GM12892 (cell line): ENCODE results near the gene TFF2.

Experiments
- DNase-seq: peaks from one replicate; pipeline ENCODE4 v3.0.0; 2011; ENCODE audit not compliant: insufficient read length
- FAIRE-seq: peaks from 2 replicates; lab custom pipeline; 2011; peaks lifted over from hg19 to GRCh38; lab: Jason Lieb, UNC
- POLR2A ChIP-seq: IDR thresholded peaks from 2 replicates; pipeline ENCODE4 v1.6.1; 2011; ENCODE audit warnings: low read depth, low read length, control low read depth
- POLR2AphosphoS5 ChIP-seq: IDR thresholded peaks from 2 replicates; pipeline ENCODE4 v1.6.1; 2011; ENCODE audit warnings: low read depth, low read length, control low read depth
- TAF1 ChIP-seq: IDR thresholded peaks from 2 replicates; pipeline ENCODE4 v1.6.1; 2011; ENCODE audit warnings: low read depth, mild to moderate bottlenecking, control low read depth, low read length, borderline replicate concordance

Gene TFF2

DNA sequence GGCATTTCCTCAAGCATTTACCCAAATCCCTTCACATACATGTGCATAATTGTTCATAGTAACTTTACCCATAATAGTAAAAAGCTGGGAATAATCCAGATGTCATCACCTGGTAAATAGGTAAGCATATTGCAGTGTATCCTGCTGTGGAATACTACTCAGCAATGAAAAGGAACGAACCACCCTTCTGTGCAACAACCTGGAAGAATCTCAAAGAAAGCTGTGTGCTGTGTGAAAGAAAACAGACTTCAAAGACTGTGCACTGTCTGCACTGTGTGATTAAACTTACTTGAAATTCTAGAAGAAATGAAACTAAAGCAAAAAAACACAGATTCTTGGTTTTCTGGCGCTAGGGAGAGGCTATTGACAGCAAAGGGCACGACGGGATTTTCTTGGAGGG, 13.5 kb downstream of the TFF2 start:
- FAIRE-seq (no peak), DNase-seq (no peak)
- TF ChIP-seq TAF1 = no peak
- TF ChIP-seq POLR2AphosphoS5 = no peak
- TF ChIP-seq POLR2A = no peak

GRCh38 chr21:42336054-42336453, 14.7 kb downstream of the TFF2 start:
- DNase-seq (no peak), FAIRE-seq (no peak)
- TF ChIP-seq TAF1 (no peak), POLR2AphosphoS5 (no peak), POLR2A (no peak)

DNA sequence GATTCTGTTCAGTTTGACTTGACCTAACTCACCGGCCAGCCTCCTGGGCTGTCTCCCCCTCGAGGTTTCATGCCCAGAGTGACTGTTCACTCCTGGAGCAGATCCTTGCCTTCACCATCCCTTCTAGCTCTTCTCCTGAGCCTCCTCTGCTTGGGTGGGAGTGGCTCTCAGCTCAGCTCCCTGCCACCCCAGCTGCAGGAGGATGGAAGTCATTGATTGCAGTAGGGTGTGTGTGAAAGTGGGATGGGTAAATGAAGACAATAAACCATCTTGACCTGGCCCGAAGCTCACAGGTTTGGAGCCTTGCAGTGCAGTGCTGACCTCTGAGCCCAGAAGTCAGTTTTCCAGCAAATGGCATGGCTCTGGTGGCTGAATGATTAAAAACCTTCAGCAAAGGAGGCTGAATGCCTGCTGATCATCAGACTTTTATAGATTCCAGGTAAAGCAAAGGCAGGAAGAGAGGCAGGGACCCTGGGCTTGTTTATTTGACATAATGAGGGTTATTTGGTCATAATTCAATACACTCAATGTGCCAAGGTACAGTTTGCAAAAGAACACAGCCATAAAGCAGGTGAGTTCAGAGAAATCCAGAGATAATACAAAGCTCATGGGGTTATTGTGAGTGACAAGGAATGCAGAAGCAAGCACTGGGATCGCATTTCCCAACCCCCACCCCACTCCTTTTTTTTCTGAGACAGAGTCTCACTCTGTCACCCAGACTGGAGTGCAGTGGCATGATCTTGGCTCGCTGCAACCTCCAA, 18.1 kb downstream of the TFF2 start:
- FAIRE-seq (no peak), DNase-seq (no peak)
- TF ChIP-seq TAF1 (no peak), POLR2A (no peak), POLR2AphosphoS5 (no peak)

DNA sequence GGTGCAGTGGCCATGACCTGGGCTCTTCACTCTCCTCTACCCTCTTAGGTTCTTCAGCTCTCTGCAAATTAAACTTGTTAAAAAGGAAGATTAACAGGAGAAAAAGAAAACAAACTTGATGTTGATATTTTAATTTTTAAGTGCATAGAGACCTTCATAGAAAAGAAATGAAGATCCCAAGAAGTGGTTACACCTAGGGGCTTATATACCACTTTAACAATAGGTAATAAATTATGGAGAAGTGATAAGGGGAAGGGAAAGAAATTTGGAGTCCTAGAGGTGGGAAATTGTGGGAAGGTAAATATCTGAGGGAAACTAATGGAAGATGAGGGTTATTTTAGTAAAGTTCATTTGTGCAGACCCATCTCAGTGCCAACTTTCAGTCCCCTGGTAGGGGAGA, 19.1 kb downstream of the TFF2 start:
- TF ChIP-seq POLR2AphosphoS5 (no peak), POLR2A (no peak), TAF1 (no peak)

GRCh38 chr21:42330380-42331371, 20.1 kb downstream of the TFF2 start:
- no peak for DNase-seq
- TF ChIP-seq POLR2A = no peak
- no peak for TF ChIP-seq POLR2AphosphoS5
- no peak for TF ChIP-seq TAF1
- FAIRE-seq = peak; percentile 70

More for the DNA sequence above, 19.1 kb downstream of the TFF2 start:
- DNase-seq = no peak
- no peak for FAIRE-seq

- DNase-seq (no peak), FAIRE-seq (peak; percentile 24)
- TF ChIP-seq POLR2A (no peak), POLR2AphosphoS5 (no peak), TAF1 (no peak)
Observed at GRCh38 chr21:42324896-42325295, 25.9 kb downstream of the TFF2 start.

DNA sequence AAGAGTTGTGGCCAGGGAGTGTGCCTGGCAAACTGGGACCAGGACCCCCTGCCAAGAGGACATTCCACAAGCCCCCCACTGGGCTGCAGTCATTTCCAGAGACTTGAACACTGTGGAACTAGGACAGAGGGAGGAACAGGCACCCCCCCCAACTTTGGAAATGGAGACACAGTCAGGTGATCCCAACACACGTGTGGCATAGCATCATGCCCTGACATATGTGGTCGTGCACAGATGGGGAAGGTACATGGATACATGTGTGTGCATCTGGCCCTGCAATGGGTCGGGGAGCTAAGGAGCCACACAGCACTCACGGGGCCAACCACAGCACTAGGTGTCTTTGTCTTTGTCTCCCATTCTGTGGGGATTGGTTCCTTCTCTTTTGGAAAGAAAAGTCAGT, 28.9 kb downstream of the TFF2 start:
- FAIRE-seq (no peak), DNase-seq (no peak)
- TF ChIP-seq POLR2A = no peak
- no peak for TF ChIP-seq POLR2AphosphoS5
- TF ChIP-seq TAF1 = no peak

- TF ChIP-seq POLR2A (no peak), POLR2AphosphoS5 (no peak), TAF1 (no peak)
- DNase-seq = no peak
- FAIRE-seq = no peak
Observed at GRCh38 chr21:42321231-42321630, 29.6 kb downstream of the TFF2 start.

DNA sequence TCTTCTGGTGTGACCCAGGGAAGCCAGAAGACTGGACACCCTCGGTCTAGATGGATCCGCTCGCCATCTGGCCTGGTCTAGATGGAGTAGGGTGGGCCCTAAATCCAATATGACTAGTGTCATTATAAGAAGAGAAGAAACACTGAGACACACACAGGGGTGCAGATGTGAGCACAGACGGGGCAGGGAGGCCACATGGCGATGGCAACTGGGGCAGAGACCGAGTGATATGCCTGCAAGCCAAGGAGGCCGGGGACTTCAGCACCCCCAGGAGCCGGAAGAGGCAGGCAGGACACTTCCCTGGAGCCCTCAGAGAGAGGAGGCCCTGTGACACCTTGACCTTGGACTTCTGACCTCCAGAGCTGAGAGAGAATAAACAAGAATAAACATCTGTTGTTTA, 30.0 kb downstream of the TFF2 start:
- FAIRE-seq (no peak), DNase-seq (no peak)
- TF ChIP-seq POLR2AphosphoS5 (no peak), TAF1 (no peak), POLR2A (no peak)

GRCh38 chr21:42319851-42320572, 30.8 kb downstream of the TFF2 start:
- DNase-seq (no peak), FAIRE-seq (no peak)
- TF ChIP-seq POLR2A (no peak), POLR2AphosphoS5 (no peak), TAF1 (no peak)

GRCh38 chr21:42319376-42319775, 31.4 kb downstream of the TFF2 start:
- DNase-seq (no peak), FAIRE-seq (peak; percentile 71)
- no peak for TF ChIP-seq TAF1
- no peak for TF ChIP-seq POLR2A
- no peak for TF ChIP-seq POLR2AphosphoS5
